K562 (cell line): Measurements from ENCODE around the gene CEND1. TPM values are rescaled to one million over a fixed set of nuclear protein-coding genes. Genes with fewer than 3 reads are reported as not detected.

Experiments used
- BDP1 ChIP-seq: IDR thresholded peaks from 3 replicates; pipeline ENCODE4 v1.6.1; 2011; ENCODE audit not compliant: insufficient read length, insufficient read depth
- CC2D1A ChIP-seq: fragments of 450-650 bp; IDR thresholded peaks from 2 replicates; pipeline ENCODE4 v1.6.1; 2017; ENCODE audit warnings: mild to moderate bottlenecking
- CEBPG ChIP-seq, 3 experiments: fragments of 200-800 bp in 1 of 3; sonication (Bioruptor generic) in 1 of 3; sonication (generic) in 1 of 3; formaldehyde crosslinking in 1 of 3; IDR thresholded peaks in 2 of 3; conservative IDR thresholded peaks in 1 of 3; 2 replicates each; pipeline versions ENCODE4 v1.6.1 to v1.8.0; 2016 to 2022; ENCODE audit warnings: missing compliant biosample characterization in 2 of 3, missing genetic modification characterization in 2 of 3, mild to moderate bottlenecking in 1 of 3, missing genetic modification reagents in 1 of 3
- CREB3 ChIP-seq: fragments of 450-650 bp; conservative IDR thresholded peaks from 2 replicates; pipeline ENCODE4 v1.6.1; 2016; ENCODE audit warnings: missing genetic modification characterization, low read depth, mild to moderate bottlenecking, missing compliant biosample characterization, moderate library complexity
- ELK3 ChIP-seq: fragments of 450-650 bp; formaldehyde crosslinking; IDR thresholded peaks from 2 replicates; pipeline ENCODE4 v1.4.0; 2020; ENCODE audit warnings: mild to moderate bottlenecking
- FOXO4 ChIP-seq: fragments of 450-650 bp; formaldehyde crosslinking; IDR thresholded peaks from 2 replicates; pipeline ENCODE4 v1.4.0; 2020; ENCODE audit warnings: mild to moderate bottlenecking, moderate library complexity
- MAZ ChIP-seq, 2 experiments: fragments of 450-650 bp in 1 of 2; sonication (generic) in 1 of 2; formaldehyde crosslinking; IDR thresholded peaks in 1 of 2; conservative IDR thresholded peaks in 1 of 2; 2 replicates each; pipeline versions ENCODE4 v1.4.0 to v1.5.0; 2020; ENCODE audit warnings: mild to moderate bottlenecking in 1 of 2, missing genetic modification reagents in 1 of 2
- NCOR1 ChIP-seq: fragments of 450-650 bp; IDR thresholded peaks from 2 replicates; pipeline ENCODE4 v1.6.1; 2016; ENCODE audit warnings: mild to moderate bottlenecking, moderate library complexity
- NR2F6 ChIP-seq: fragments of 450-650 bp; formaldehyde crosslinking; IDR thresholded peaks from 2 replicates; pipeline ENCODE4 v1.4.0; 2020; ENCODE audit warnings: mild to moderate bottlenecking
- PHB2 ChIP-seq: fragments of 450-650 bp; IDR thresholded peaks from 2 replicates; pipeline ENCODE4 v1.6.1; 2017; ENCODE audit warnings: low read depth
- RHOXF2B ChIP-seq: fragments of 250-450 bp; sonication (Bioruptor Pico); conservative IDR thresholded peaks from 2 replicates; pipeline ENCODE4 v1.5.1; 2021
- SAP30 ChIP-seq: fragments of 200-600 bp; sonication (generic); IDR thresholded peaks from 2 replicates; pipeline ENCODE4 v1.6.1; 2012; ENCODE audit warnings: borderline replicate concordance, low read depth, mild to moderate bottlenecking, moderate library complexity, low read length, control low read depth, inconsistent platforms; ENCODE audit not compliant: insufficient read depth, poor library complexity, severe bottlenecking
- SFPQ ChIP-seq: fragments of 200-400 bp; formaldehyde crosslinking; IDR thresholded peaks from 2 replicates; pipeline ENCODE4 v1.6.1; 2017; ENCODE audit warnings: mild to moderate bottlenecking, low read depth, low read length, moderate library complexity
- SNRNP70 ChIP-seq: fragments of 200-400 bp; formaldehyde crosslinking; optimal IDR thresholded peaks from 2 replicates; pipeline ENCODE3; 2017; ENCODE audit warnings: low read depth, low read length
- ZNF311 ChIP-seq: fragments of 250-450 bp; sonication (Bioruptor Pico); IDR thresholded peaks from 2 replicates; pipeline ENCODE4 v1.4.0; 2020; ENCODE audit warnings: mild to moderate bottlenecking, moderate library complexity
- ZNF707 ChIP-seq: fragments of 250-450 bp; sonication (Bioruptor Pico); conservative IDR thresholded peaks from 2 replicates; pipeline ENCODE4 v1.8.0; 2022; ENCODE audit warnings: inconsistent platforms, mild to moderate bottlenecking, moderate library complexity
- polyA plus RNA-seq, 8 experiments: library from polyadenylated mRNA; depleted of rRNA in 4 of 8; stranded (reverse) in 5 of 8; unstranded in 3 of 8; fragments of >200 nt; fragmentation: Nextera tagmentation in 2 of 8; fragmentation: Illumina TruSeq in 1 of 8; extraction: Ambion mirVana in 2 of 8; extraction: Trizol in 1 of 8; gene quantifications; 2 replicates each; pipeline versions ENCODE4 v1.2.1 to v1.2.3, GENCODE V29; 2011 to 2014; ENCODE audit warnings: inconsistent platforms in 1 of 8, missing spikeins in 1 of 8
- total RNA-seq, 7 experiments: library from RNA; depleted of rRNA in 6 of 7; stranded (reverse); fragments of >200 nt in 6 of 7; fragmentation: Illumina TruSeq in 2 of 7; extraction: Trizol in 2 of 7; gene quantifications; 2 replicates each; pipeline versions ENCODE4 v1.2.1 to v1.2.3, GENCODE V29; 2011 to 2021; ENCODE audit warnings: low replicate concordance in 1 of 7

Gene CEND1
- total and polyA plus RNA-seq, 9 of the 15 experiments (the other 6 are each of a cell fraction or from before 2014, with no cell fraction given) = 0.13 to 0.18 (median 0.16) TPM; not detected in 6

- TF ChIP-seq MAZ (CRISPR knock-in tag; conservative IDR thresholded peaks at IDR 0.05 in 1 of 2, IDR thresholded peaks at IDR 0.05 in 1 of 2) (peak; percentile 30 to 64; a peak in 3 of 4 replicates), SNRNP70 (no peak), SAP30 (peak; percentile 88), CEBPG (CRISPR knock-in tag; IDR thresholded peaks at IDR 0.05) (no peak), CEBPG (tag; conservative IDR thresholded peaks at IDR 0.05 in 1 of 2, IDR thresholded peaks at IDR 0.05 in 1 of 2) (no peak), NR2F6 (CRISPR knock-in tag) (no peak), NCOR1 (no peak), CREB3 (tag) (no peak), ELK3 (no peak), CC2D1A (no peak), FOXO4 (no peak), ZNF311 (CRISPR knock-in tag) (no peak), RHOXF2B (no peak), PHB2 (no peak), ZNF707 (CRISPR knock-in tag) (no peak), BDP1 (no peak), SFPQ (no peak)
Observed at GRCh38 chr11:819129-819931, 29.4 kb upstream of the CEND1 start (continued).
